Breast epithelium (tissue), 3 donors: ENCODE measurements around the gene ARHGEF7.

Experiments
- CTCF ChIP-seq, 3 donors: fragments of 450-650 bp; IDR thresholded peaks; one replicate each; pipeline ENCODE4 v1.5.1; 2016 to 2017; ENCODE audit warnings: antibody characterized with exemption in 3 of 3, mild to moderate bottlenecking in 3 of 3, moderate library complexity in 3 of 3
- POLR2A ChIP-seq: fragments of 450-650 bp; IDR thresholded peaks from one replicate; pipeline ENCODE4 v1.6.1; 2016; ENCODE audit warnings: antibody characterized with exemption, mild to moderate bottlenecking, moderate library complexity
- POLR2AphosphoS5 ChIP-seq, 3 donors: sonication (generic); formaldehyde crosslinking; IDR thresholded peaks; one replicate each; pipeline ENCODE4 v1.6.1; 2017; ENCODE audit warnings: antibody characterized with exemption in 3 of 3

DNA sequence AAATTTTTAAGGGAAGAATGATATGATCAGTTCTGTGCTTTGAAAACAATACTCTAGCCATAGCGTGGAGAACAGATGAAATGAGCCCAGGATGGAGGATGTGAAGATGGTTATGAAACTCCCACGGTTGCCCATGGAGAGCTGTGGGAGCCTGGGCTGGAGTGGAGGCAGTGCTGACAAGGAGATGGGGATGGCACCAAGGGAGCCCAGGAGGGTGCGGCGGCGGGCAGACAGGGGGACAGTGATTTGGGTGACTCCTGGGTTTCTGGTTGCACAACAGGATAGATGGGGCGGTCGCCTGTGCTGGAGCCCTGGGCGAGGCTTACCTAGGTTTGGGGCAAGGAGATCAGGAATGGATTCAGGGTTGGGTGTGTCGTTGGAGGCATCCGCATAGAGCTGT lies 15.9 kb downstream of the ARHGEF7 start:
- TF ChIP-seq CTCF (IDR thresholded peaks at IDR 0.05) (no peak), POLR2AphosphoS5 (IDR thresholded peaks at IDR 0.05) (no peak), POLR2A (no peak)
